ENCODE measurements around the gene HOXA10. TPM values are rescaled to one million over a fixed set of nuclear protein-coding genes. Genes with fewer than 3 reads are reported as not detected.

Gene HOXA10
- total and polyA plus RNA-seq, 9 donors: 0.25 to 2.8 (median 0.91) TPM; not detected in 1

DNA sequence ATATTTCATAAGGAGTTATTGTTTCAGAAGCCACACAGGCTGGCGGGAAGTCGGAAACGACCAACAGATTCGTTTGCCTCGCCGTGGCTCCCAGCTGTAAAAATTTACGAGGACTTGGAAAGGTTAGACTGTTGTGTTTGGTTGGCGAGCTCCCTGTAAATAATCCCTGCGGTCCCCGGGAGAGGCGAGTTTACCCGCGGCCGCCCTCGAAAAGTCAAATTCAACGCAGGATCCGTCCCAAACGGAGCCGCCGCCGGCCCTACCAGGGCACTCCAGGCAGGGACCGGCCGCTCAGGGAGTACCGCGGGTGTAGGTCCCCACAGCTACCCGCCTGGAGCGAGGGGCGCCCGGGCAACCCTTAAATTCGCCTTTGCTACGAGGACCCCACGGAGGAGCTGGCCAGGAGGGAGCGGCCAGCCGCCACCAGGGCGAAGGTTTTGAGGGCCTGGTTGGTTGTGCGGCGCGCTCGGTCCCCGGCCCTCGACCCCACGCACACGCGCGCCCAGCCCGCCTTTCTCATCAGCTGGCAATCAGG, 8.1 kb downstream of the HOXA10 start:
- H3K36me3 ChIP-seq: no peaks in the 10 kb centered on the region
- DNase-seq: no peak
- TF ChIP-seq POLR2A (IDR thresholded peaks at IDR 0.05): no peak
- TF ChIP-seq CTCF (IDR thresholded peaks at IDR 0.05): no peak
- TF ChIP-seq EP300 (IDR thresholded peaks at IDR 0.05): no peak
- H3K4me1 ChIP-seq (ENCODE audit: insufficient read depth): no peaks in the 10 kb centered on the region
- intact Hi-C loops (cut with DNase I): loop anchor here in 3 of 4 donors (5.0 to 10.0 kb wide), 3 partner anchors 791 to 1281 kb away; no protein-coding TSS in a partner anchor
- H3K9me3 ChIP-seq: no peaks in the 10 kb centered on the region
- H3K27me3 ChIP-seq: peaks cover 22% of the 10 kb centered on the region
- no peak overlapping the region for H3K27ac ChIP-seq
- peak overlapping the region; percentile 53 for H3K4me3 ChIP-seq
- WGBS, 3 donors: 6 to 18% (median 7%) methylated on average over 43 to 46 of the region's 46 CpGs

GRCh38 chr7:27165089-27165995, 8.8 kb downstream of the HOXA10 start, which contains the start of gene HOXA9:
TSS of gene HOXA9 (minus strand) at chr7:27165537. CDS start at chr7:27165457, 80 bp downstream.
- H3K27me3 ChIP-seq: peaks cover 18% of the 10 kb centered on the region
- WGBS, 3 donors: 4 to 5% (median 5%) methylated on average over 75 to 82 of the region's 82 CpGs
- H3K36me3 ChIP-seq: no peaks in the 10 kb centered on the region
- peaks cover 2% of the 10 kb centered on the region for H3K4me1 ChIP-seq (ENCODE audit: insufficient read depth)
- no peak within 1 kb of the TSS for H3K27ac ChIP-seq
- intact Hi-C loops (cut with DNase I): loop anchor here in 3 of 4 donors (5.0 to 10.0 kb wide), 3 partner anchors 791 to 1281 kb away; no protein-coding TSS in a partner anchor
- TF ChIP-seq CTCF (IDR thresholded peaks at IDR 0.05) (no peak), POLR2A (IDR thresholded peaks at IDR 0.05) (no peak), EP300 (IDR thresholded peaks at IDR 0.05) (no peak)
- H3K9me3 ChIP-seq: no peaks in the 10 kb centered on the region
- no peak for DNase-seq
- H3K4me3 ChIP-seq: peak within 1 kb of the TSS; percentile 53

DNA sequence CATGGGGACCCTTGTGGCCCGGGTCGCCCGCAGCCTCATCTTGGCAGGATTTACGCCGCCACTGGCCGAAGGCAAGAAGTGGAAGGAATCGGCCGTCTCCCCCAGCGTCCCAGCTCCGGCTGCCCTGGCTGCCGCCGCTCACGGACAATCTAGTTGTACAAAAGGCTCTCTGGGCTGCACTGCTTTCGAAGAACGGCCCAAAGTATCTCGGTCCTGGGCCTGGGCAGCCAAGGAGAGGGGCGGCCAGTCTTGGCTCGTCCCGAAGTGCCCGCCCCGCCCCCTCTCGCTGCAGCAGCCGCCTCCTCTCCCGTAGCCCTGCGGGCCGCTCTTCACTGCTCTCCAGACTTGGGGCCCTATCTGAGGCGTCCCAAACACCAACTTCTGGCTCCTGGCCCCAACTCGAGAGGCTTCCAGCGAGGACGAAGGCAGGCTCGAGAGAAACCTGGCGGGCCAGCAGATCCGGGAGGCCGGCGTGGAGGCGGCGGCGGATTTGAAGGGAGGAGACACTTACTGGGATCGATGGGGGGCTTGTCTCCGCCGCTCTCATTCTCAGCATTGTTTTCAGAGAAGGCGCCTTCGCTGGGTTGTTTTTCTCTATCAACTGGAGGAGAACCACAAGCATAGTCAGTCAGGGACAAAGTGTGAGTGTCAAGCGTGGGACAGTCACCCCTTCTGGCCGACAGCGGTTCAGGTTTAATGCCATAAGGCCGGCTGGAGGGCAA, 9.6 kb downstream of the HOXA10 start:
- Histone ChIP-seq H3K4me1 (ENCODE audit: insufficient read depth) (peaks cover 2% of the 10 kb centered on the region), H3K4me3 (peak overlapping the region; percentile 53), H3K27ac (no peak overlapping the region), H3K27me3 (peaks cover 11% of the 10 kb centered on the region), H3K9me3 (no peaks in the 10 kb centered on the region), H3K36me3 (no peaks in the 10 kb centered on the region)
- WGBS, 3 donors: 8 to 14% (median 8%) methylated on average over 44 to 47 of the region's 47 CpGs
- intact Hi-C loops (cut with DNase I): loop anchor here (5.0 to 10.0 kb wide), 5 partner anchors 790 to 1280 kb away; no protein-coding TSS in a partner anchor
- no peak for DNase-seq
- TF ChIP-seq POLR2A (IDR thresholded peaks at IDR 0.05) (no peak), EP300 (IDR thresholded peaks at IDR 0.05) (no peak), CTCF (IDR thresholded peaks at IDR 0.05) (no peak)

DNA sequence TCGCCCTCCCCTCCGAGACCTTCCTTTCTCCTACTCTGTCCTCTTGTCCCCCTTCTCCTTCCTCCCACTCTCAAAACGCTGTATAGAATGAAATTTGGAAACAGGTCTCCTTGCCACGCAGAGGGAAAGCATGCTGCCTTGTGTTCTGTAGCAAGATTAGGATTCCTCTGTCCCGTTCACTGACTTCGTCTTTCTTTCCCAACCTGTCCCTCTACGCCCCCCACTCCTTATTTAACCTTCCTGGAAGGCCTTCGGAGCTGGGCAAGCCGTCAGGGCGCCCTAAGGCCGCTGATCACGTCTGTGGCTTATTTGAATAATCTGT, 10.1 kb downstream of the HOXA10 start:
- H3K9me3 ChIP-seq: no peaks in the 10 kb centered on the region
- no peak for DNase-seq
- no peak overlapping the region for H3K27ac ChIP-seq
- peak overlapping the region; percentile 53 for H3K4me3 ChIP-seq
- intact Hi-C loops (cut with DNase I): loop anchor here in 3 of 4 donors (5.0 to 10.0 kb wide), 4 partner anchors 789 to 1279 kb away; no protein-coding TSS in a partner anchor
- TF ChIP-seq EP300 (IDR thresholded peaks at IDR 0.05) (no peak), POLR2A (IDR thresholded peaks at IDR 0.05) (no peak), CTCF (IDR thresholded peaks at IDR 0.05) (no peak)
- H3K27me3 ChIP-seq: peaks cover 11% of the 10 kb centered on the region
- no peaks in the 10 kb centered on the region for H3K36me3 ChIP-seq
- H3K4me1 ChIP-seq (ENCODE audit: insufficient read depth): peaks cover 2% of the 10 kb centered on the region
- 49 to 59% (median 54%) methylated on average over 12 of the region's 12 CpGs for WGBS, 3 donors
